ENCODE data around the gene FHL3. TPM values are rescaled to one million over a fixed set of nuclear protein-coding genes. Genes with fewer than 3 reads are reported as not detected.

Gene FHL3
- total RNA-seq, 4 donors from 2014 or later = 3.0 to 19.1 (median 12.2) TPM

GRCh38 chr1:37949524-37950152, 55.7 kb downstream of the FHL3 start:
- Histone ChIP-seq H3K4me1 (peaks cover 8 to 27% (median 14%) of the 10 kb centered on the region in 4 donors), H3K9me3 (no peaks in the 10 kb centered on the region), H3K4me3 (no peak overlapping the region), H3K27me3 (no peaks in the 10 kb centered on the region), H3K36me3 (no peaks in the 10 kb centered on the region), H3K27ac (no peak overlapping the region)
- intact Hi-C loops (cut with DNase I; ENCODE audit: low total_unique reads) = no loop called here
- DNase-seq = no peak
- WGBS, 2 donors (ENCODE audit: low coverage in 1 of 2) = 77% methylated on average over 6 of the region's 6 CpGs; no CpG with 5 or more reads in 1 of the 2 donors
- TF ChIP-seq CTCF (IDR thresholded peaks at IDR 0.05) (no peak), EP300 (IDR thresholded peaks at IDR 0.05; ENCODE audit: low read depth) (no peak), POLR2AphosphoS5 (IDR thresholded peaks at IDR 0.05) (no peak), POLR2A (IDR thresholded peaks at IDR 0.05) (no peak)
- in situ Hi-C loops (cut with MboI; ENCODE audit: low pct_ligation_motif_present in 1 of 4, low pct_unique_long_range_greater_than_20kb in 1 of 4, low sequenced_read_pairs in 3 of 4) = no loop called here

GRCh38 chr1:37948841-37949240, 56.5 kb downstream of the FHL3 start:
- TF ChIP-seq POLR2AphosphoS5 (IDR thresholded peaks at IDR 0.05) = no peak
- TF ChIP-seq EP300 (IDR thresholded peaks at IDR 0.05; ENCODE audit: low read depth) = no peak
- TF ChIP-seq POLR2A (IDR thresholded peaks at IDR 0.05) = no peak
- no peak for TF ChIP-seq CTCF (IDR thresholded peaks at IDR 0.05)
- H3K4me3 ChIP-seq = no peak overlapping the region
- H3K4me1 ChIP-seq = peaks cover 8 to 27% (median 14%) of the 10 kb centered on the region in 4 donors
- in situ Hi-C loops (cut with MboI; ENCODE audit: low pct_ligation_motif_present in 1 of 4, low pct_unique_long_range_greater_than_20kb in 1 of 4, low sequenced_read_pairs in 3 of 4) = no loop called here
- DNase-seq = no peak
- H3K36me3 ChIP-seq = peaks cover 0 to 2% (median 0%) of the 10 kb centered on the region in 4 donors
- no peaks in the 10 kb centered on the region for H3K27me3 ChIP-seq
- intact Hi-C loops (cut with DNase I; ENCODE audit: low total_unique reads) = no loop called here
- H3K27ac ChIP-seq = no peak overlapping the region
- H3K9me3 ChIP-seq = no peaks in the 10 kb centered on the region

- Histone ChIP-seq H3K27me3 (no peaks in the 10 kb centered on the region), H3K9me3 (no peaks in the 10 kb centered on the region), H3K27ac (peak overlapping the region in 3 of 4 donors; percentile 88 to 91 (median 91)), H3K4me3 (no peak overlapping the region), H3K36me3 (peaks cover 0 to 8% (median 3%) of the 10 kb centered on the region in 4 donors), H3K4me1 (peaks cover 8 to 27% (median 14%) of the 10 kb centered on the region in 4 donors)
- DNase-seq = no peak
- intact Hi-C loops (cut with DNase I; ENCODE audit: low total_unique reads) = no loop called here
- TF ChIP-seq CTCF (IDR thresholded peaks at IDR 0.05) (no peak), EP300 (IDR thresholded peaks at IDR 0.05; ENCODE audit: low read depth) (no peak), POLR2AphosphoS5 (IDR thresholded peaks at IDR 0.05) (no peak), POLR2A (IDR thresholded peaks at IDR 0.05) (no peak)
- 63 to 68% methylated on average over 2 of the region's 2 CpGs for WGBS, 2 donors (ENCODE audit: low coverage in 1 of 2)
- in situ Hi-C loops (cut with MboI; ENCODE audit: low pct_ligation_motif_present in 1 of 4, low pct_unique_long_range_greater_than_20kb in 1 of 4, low sequenced_read_pairs in 3 of 4) = no loop called here
These were observed 57.1 kb downstream of the FHL3 start for GRCh38 chr1:37948166-37948565.

GRCh38 chr1:37947364-37947763, 58.0 kb downstream of the FHL3 start:
- TF ChIP-seq POLR2AphosphoS5 (IDR thresholded peaks at IDR 0.05) = peak in 1 of 3 donors; percentile 38
- TF ChIP-seq EP300 (IDR thresholded peaks at IDR 0.05; ENCODE audit: low read depth) = no peak
- TF ChIP-seq CTCF (IDR thresholded peaks at IDR 0.05) = no peak
- TF ChIP-seq POLR2A (IDR thresholded peaks at IDR 0.05) = peak; percentile 58
- intact Hi-C loops (cut with DNase I; ENCODE audit: low total_unique reads) = no loop called here
- Histone ChIP-seq H3K4me3 (peak overlapping the region in 3 of 4 donors; percentile 64 to 72 (median 67)), H3K36me3 (peaks cover 0 to 8% (median 4%) of the 10 kb centered on the region in 4 donors), H3K9me3 (no peaks in the 10 kb centered on the region), H3K27me3 (no peaks in the 10 kb centered on the region), H3K4me1 (peaks cover 8 to 27% (median 14%) of the 10 kb centered on the region in 4 donors), H3K27ac (peak overlapping the region; percentile 83 to 91 (median 90))
- 36% methylated on average over 6 of the region's 6 CpGs; no CpG with 5 or more reads in 1 of the 2 donors for WGBS, 2 donors (ENCODE audit: low coverage in 1 of 2)
- DNase-seq = peak; percentile 67
- in situ Hi-C loops (cut with MboI; ENCODE audit: low pct_ligation_motif_present in 1 of 4, low pct_unique_long_range_greater_than_20kb in 1 of 4, low sequenced_read_pairs in 3 of 4) = no loop called here

Small RNA genes lying within 50 kb of the gene (small RNA-seq; reads per million reads assigned to genes)
- gene RF00017 (0 reads per million in 4 donors), gene RNU6-510P (0 reads per million in 4 donors)

Other genes starting within 250 kb of the FHL3 start
- 10 to 100 TPM; 54.5 to 94.3 (median 77.6) TPM for gene EPHA10, start 240.4 kb downstream of the FHL3 start, total RNA-seq
- 1 to 10 TPM; 1.1 to 9.6 (median 5.7) TPM for gene MANEAL, start 211.7 kb downstream of the FHL3 start, total RNA-seq
- gene C1orf122, start 197.7 kb downstream of the FHL3 start, total RNA-seq = 10 to 100 TPM; 48.9 to 71.6 (median 55.2) TPM
- 10 to 100 TPM in 3 of 4 donors, 1 to 10 TPM in 1; 3.4 to 17.2 (median 11.6) TPM for gene YRDC, start 197.3 kb downstream of the FHL3 start, total RNA-seq
- gene MTF1, start 145.9 kb downstream of the FHL3 start, total RNA-seq = 10 to 100 TPM in 2 of 4 donors, 1 to 10 TPM in 2; 2.2 to 20.2 (median 9.3) TPM
- gene INPP5B, start 58.5 kb downstream of the FHL3 start, total RNA-seq = 10 to 100 TPM; 32.6 to 43.6 (median 39.1) TPM
- 10 to 100 TPM; 17.7 to 55.0 (median 39.5) TPM for gene SF3A3, start 15.5 kb downstream of the FHL3 start, total RNA-seq
- gene UTP11, start 7.2 kb upstream of the FHL3 start, total RNA-seq = 10 to 100 TPM in 2 of 4 donors, 1 to 10 TPM in 2; 3.2 to 22.2 (median 15.3) TPM
- gene POU3F1, start 41.3 kb upstream of the FHL3 start, total RNA-seq = not detected